Astrocyte (in vitro differentiated cells and primary cell): ENCODE results near the gene PEAK1.

Source experiments
- EZH2 ChIP-seq: IDR thresholded peaks from 2 replicates; pipeline ENCODE4 v1.6.1; 2012; ENCODE audit warnings: mild to moderate bottlenecking, low read length, inconsistent platforms; ENCODE audit not compliant: insufficient read depth
- TF ChIP-seq, protein P1 (sequence below): IDR thresholded peaks from 2 replicates; pipeline ENCODE4 v1.5.1; 2011; ENCODE audit warnings: low read depth, mild to moderate bottlenecking, inconsistent platforms, low read length, moderate library complexity; ENCODE audit not compliant: insufficient read depth

DNA sequence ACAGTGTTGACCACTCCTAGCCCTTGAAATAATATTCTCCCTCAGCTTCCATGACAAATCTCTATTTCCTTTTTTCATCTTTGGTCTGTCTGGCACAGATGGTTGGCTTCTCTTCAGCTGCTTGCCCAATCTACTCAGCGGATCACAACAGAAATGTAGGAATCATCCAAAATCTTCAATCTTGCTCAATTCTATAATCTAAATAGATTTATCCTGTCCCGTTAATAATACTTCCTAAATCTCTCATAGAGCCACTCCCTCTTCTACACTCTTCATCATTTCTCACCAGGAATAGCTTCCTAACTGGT, 3.8 kb downstream of the PEAK1 start:
- TF ChIP-seq, protein P1, sequence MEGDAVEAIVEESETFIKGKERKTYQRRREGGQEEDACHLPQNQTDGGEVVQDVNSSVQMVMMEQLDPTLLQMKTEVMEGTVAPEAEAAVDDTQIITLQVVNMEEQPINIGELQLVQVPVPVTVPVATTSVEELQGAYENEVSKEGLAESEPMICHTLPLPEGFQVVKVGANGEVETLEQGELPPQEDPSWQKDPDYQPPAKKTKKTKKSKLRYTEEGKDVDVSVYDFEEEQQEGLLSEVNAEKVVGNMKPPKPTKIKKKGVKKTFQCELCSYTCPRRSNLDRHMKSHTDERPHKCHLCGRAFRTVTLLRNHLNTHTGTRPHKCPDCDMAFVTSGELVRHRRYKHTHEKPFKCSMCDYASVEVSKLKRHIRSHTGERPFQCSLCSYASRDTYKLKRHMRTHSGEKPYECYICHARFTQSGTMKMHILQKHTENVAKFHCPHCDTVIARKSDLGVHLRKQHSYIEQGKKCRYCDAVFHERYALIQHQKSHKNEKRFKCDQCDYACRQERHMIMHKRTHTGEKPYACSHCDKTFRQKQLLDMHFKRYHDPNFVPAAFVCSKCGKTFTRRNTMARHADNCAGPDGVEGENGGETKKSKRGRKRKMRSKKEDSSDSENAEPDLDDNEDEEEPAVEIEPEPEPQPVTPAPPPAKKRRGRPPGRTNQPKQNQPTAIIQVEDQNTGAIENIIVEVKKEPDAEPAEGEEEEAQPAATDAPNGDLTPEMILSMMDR, result no peak
- no peak for TF ChIP-seq EZH2
